ENCODE data around the gene SLC44A3.

DNA sequence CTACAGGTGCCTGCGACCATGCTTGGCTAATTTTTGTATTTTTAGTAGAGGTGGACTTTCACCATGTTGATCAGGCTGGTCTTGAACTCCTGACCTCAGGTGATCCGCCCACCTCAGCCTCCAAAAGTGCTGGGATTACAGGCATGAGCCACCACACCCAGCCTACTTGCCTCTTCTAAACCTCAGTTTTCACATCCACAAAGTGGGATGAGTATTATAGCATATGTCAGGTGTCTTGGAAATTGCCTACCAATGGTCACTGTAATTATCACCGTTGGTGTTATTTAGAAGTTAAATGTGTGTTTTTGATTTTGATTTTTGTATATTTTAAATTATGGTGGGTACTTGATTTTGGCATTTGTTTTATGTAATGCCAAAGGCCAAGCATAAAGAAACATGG, 36.7 kb downstream of the SLC44A3 start:
- TF ChIP-seq, protein P1, sequence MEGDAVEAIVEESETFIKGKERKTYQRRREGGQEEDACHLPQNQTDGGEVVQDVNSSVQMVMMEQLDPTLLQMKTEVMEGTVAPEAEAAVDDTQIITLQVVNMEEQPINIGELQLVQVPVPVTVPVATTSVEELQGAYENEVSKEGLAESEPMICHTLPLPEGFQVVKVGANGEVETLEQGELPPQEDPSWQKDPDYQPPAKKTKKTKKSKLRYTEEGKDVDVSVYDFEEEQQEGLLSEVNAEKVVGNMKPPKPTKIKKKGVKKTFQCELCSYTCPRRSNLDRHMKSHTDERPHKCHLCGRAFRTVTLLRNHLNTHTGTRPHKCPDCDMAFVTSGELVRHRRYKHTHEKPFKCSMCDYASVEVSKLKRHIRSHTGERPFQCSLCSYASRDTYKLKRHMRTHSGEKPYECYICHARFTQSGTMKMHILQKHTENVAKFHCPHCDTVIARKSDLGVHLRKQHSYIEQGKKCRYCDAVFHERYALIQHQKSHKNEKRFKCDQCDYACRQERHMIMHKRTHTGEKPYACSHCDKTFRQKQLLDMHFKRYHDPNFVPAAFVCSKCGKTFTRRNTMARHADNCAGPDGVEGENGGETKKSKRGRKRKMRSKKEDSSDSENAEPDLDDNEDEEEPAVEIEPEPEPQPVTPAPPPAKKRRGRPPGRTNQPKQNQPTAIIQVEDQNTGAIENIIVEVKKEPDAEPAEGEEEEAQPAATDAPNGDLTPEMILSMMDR (conservative IDR thresholded peaks at IDR 0.05; ENCODE audit: low read length), result no peak
- TF ChIP-seq EZH2phosphoT487 (IDR thresholded peaks at IDR 0.05; ENCODE audit: borderline replicate concordance), result no peak

All from Loucy (cell line).